Esophagus muscularis mucosa (tissue), 3 donors: ENCODE data around the gene PTPRQ.

Experiments used
- POLR2A ChIP-seq: fragments of 450-650 bp; IDR thresholded peaks from one replicate; pipeline ENCODE4 v1.6.1; 2017; ENCODE audit warnings: antibody characterized with exemption, moderate library complexity, mild to moderate bottlenecking, low read depth
- POLR2AphosphoS5 ChIP-seq, 2 donors: sonication (generic); formaldehyde crosslinking; IDR thresholded peaks; one replicate each; pipeline ENCODE4 v1.6.1; 2017; ENCODE audit warnings: antibody characterized with exemption in 2 of 2
- TF ChIP-seq, protein P1 (sequence below), 3 experiments: fragments of 200-600 bp in 2 of 3; fragments of 450-650 bp in 1 of 3; sonication (generic) in 2 of 3; IDR thresholded peaks; one replicate each; pipeline ENCODE4 v1.5.1; 2017 to 2019; ENCODE audit warnings: antibody characterized with exemption in 3 of 3, mild to moderate bottlenecking in 2 of 3, moderate library complexity in 1 of 3

DNA sequence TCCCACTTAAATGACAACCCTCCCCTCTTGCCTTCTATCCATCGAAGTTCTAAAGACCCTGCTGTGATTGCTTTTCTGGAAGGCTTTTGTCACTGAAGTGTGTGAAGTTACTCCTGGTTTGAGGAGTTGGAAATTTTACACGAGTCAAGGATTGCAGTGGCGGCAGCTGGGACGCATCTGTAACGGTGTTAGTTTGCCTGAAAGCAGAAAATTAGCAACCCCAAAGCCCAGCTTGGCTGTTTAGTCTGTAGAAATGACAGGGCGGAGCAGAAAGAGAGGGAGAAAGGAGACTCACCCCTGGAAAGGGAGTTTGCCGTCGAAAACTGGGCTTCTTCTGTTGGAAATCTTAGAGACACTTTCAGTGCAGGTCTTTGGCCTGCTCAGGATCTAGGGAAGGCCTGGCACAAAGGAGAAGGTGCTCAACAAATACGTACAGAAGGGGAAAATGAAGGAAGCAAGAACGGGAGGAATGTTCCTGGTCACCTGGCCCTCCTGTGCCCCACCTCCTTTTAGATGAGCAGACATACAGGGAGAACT is 271.7 kb downstream of the PTPRQ start:
- TF ChIP-seq POLR2AphosphoS5 (IDR thresholded peaks at IDR 0.05) (no peak), POLR2A (no peak)
- TF ChIP-seq, protein P1, sequence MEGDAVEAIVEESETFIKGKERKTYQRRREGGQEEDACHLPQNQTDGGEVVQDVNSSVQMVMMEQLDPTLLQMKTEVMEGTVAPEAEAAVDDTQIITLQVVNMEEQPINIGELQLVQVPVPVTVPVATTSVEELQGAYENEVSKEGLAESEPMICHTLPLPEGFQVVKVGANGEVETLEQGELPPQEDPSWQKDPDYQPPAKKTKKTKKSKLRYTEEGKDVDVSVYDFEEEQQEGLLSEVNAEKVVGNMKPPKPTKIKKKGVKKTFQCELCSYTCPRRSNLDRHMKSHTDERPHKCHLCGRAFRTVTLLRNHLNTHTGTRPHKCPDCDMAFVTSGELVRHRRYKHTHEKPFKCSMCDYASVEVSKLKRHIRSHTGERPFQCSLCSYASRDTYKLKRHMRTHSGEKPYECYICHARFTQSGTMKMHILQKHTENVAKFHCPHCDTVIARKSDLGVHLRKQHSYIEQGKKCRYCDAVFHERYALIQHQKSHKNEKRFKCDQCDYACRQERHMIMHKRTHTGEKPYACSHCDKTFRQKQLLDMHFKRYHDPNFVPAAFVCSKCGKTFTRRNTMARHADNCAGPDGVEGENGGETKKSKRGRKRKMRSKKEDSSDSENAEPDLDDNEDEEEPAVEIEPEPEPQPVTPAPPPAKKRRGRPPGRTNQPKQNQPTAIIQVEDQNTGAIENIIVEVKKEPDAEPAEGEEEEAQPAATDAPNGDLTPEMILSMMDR (IDR thresholded peaks at IDR 0.05): no peak
